IPS-18a (cell line): ENCODE data around the gene NOBOX.
"Not testable (repeated sequence)": the region's sequence is repeated elsewhere in the genome, so short reads cannot be mapped to it uniquely, and the experiment has no call there.

Experiments
- H3K27ac ChIP-seq: one replicate; pipeline ENCODE4 v1.5.1; 2013; ENCODE audit warnings: low read length
- H3K27me3 ChIP-seq: one replicate; pipeline ENCODE4 v1.6.1; 2013; ENCODE audit warnings: mild to moderate bottlenecking, low read length; ENCODE audit not compliant: control insufficient read depth, insufficient read depth
- H3K36me3 ChIP-seq: one replicate; pipeline ENCODE4 v1.6.1; 2013; ENCODE audit warnings: low read depth, low read length; ENCODE audit not compliant: control insufficient read depth
- H3K4me1 ChIP-seq: one replicate; pipeline ENCODE4 v1.6.1; 2013; ENCODE audit warnings: low read depth, low read length; ENCODE audit not compliant: control insufficient read depth
- H3K4me3 ChIP-seq: one replicate; pipeline ENCODE4 v1.5.1; 2013; ENCODE audit warnings: low read length
- H3K9ac ChIP-seq: one replicate; pipeline ENCODE4 v1.6.1; 2013; ENCODE audit warnings: mild to moderate bottlenecking, low read length, moderate library complexity
- H3K9me3 ChIP-seq: one replicate; pipeline ENCODE4 v1.6.1; 2013; ENCODE audit warnings: low read depth, low read length; ENCODE audit not compliant: control insufficient read depth

Gene NOBOX

GRCh38 chr7:144403649-144404061 lies at the start of gene NOBOX:
Gene NOBOX, minus strand, starts transcription at chr7:144403693.
- H3K27me3 ChIP-seq: no peaks in the 10 kb centered on the region

GRCh38 chr7:144452064-144452463 lies 48.6 kb upstream of the NOBOX start:
- no peak overlapping the region for H3K9ac ChIP-seq
- no peak overlapping the region for H3K4me3 ChIP-seq
- no peaks in the 10 kb centered on the region for H3K36me3 ChIP-seq

More at GRCh38 chr7:144403649-144404061, at the start of gene NOBOX:
- H3K4me1 ChIP-seq: no peaks in the 10 kb centered on the region
- no peak within 1 kb of the TSS for H3K27ac ChIP-seq
- no peaks in the 10 kb centered on the region for H3K36me3 ChIP-seq
- H3K4me3 ChIP-seq: no peak within 1 kb of the TSS
- H3K9ac ChIP-seq: no peak within 1 kb of the TSS
- H3K9me3 ChIP-seq: no peaks in the 10 kb centered on the region

GRCh38 chr7:144445590-144445989 lies 42.1 kb upstream of the NOBOX start:
- no peak overlapping the region for H3K27ac ChIP-seq
- no peaks in the 10 kb centered on the region for H3K36me3 ChIP-seq
- H3K9ac ChIP-seq: no peak overlapping the region
- H3K27me3 ChIP-seq: no peaks in the 10 kb centered on the region
- H3K9me3 ChIP-seq: no peaks in the 10 kb centered on the region
- no peak overlapping the region for H3K4me3 ChIP-seq
- H3K4me1 ChIP-seq: no peaks in the 10 kb centered on the region

More at GRCh38 chr7:144452064-144452463, 48.6 kb upstream of the NOBOX start:
- no peak overlapping the region for H3K27ac ChIP-seq
- no peaks in the 10 kb centered on the region for H3K27me3 ChIP-seq
- peaks cover 17% of the 10 kb centered on the region for H3K9me3 ChIP-seq
- H3K4me1 ChIP-seq: no peaks in the 10 kb centered on the region

GRCh38 chr7:144439717-144440205 lies 36.3 kb upstream of the NOBOX start:
- Histone ChIP-seq H3K27me3 (no peaks in the 10 kb centered on the region), H3K27ac (no peak overlapping the region), H3K4me3 (no peak overlapping the region), H3K36me3 (no peaks in the 10 kb centered on the region), H3K4me1 (no peaks in the 10 kb centered on the region), H3K9ac (no peak overlapping the region), H3K9me3 (no peaks in the 10 kb centered on the region)

- H3K4me1 ChIP-seq: no peaks in the 10 kb centered on the region
- no peak overlapping the region for H3K27ac ChIP-seq
- H3K4me3 ChIP-seq: no peak overlapping the region
- no peak overlapping the region for H3K9ac ChIP-seq
- H3K9me3 ChIP-seq: no peaks in the 10 kb centered on the region
- H3K36me3 ChIP-seq: no peaks in the 10 kb centered on the region
- H3K27me3 ChIP-seq: no peaks in the 10 kb centered on the region
These were observed 35.3 kb upstream of the NOBOX start for GRCh38 chr7:144438759-144439158.

GRCh38 chr7:144437370-144438191 lies 34.1 kb upstream of the NOBOX start:
- Histone ChIP-seq H3K27ac (no peak overlapping the region), H3K4me1 (no peaks in the 10 kb centered on the region), H3K36me3 (no peaks in the 10 kb centered on the region), H3K27me3 (no peaks in the 10 kb centered on the region), H3K9ac (no peak overlapping the region), H3K9me3 (no peaks in the 10 kb centered on the region), H3K4me3 (no peak overlapping the region)

GRCh38 chr7:144436500-144436899 lies 33.0 kb upstream of the NOBOX start:
- Histone ChIP-seq H3K27me3 (no peaks in the 10 kb centered on the region), H3K9me3 (no peaks in the 10 kb centered on the region), H3K36me3 (no peaks in the 10 kb centered on the region), H3K4me3 (no peak overlapping the region), H3K4me1 (no peaks in the 10 kb centered on the region), H3K27ac (no peak overlapping the region), H3K9ac (no peak overlapping the region)

- no peaks in the 10 kb centered on the region for H3K4me1 ChIP-seq
- no peaks in the 10 kb centered on the region for H3K27me3 ChIP-seq
- H3K9ac ChIP-seq: no peak overlapping the region
These were observed 24.9 kb upstream of the NOBOX start for GRCh38 chr7:144428431-144428830.

GRCh38 chr7:144427539-144427938 lies 24.0 kb upstream of the NOBOX start:
- peaks cover 12% of the 10 kb centered on the region for H3K9me3 ChIP-seq
- H3K9ac ChIP-seq, H3K36me3 ChIP-seq, H3K27ac ChIP-seq, H3K27me3 ChIP-seq, H3K4me1 ChIP-seq, H3K4me3 ChIP-seq: not testable (repeated sequence)

More at GRCh38 chr7:144428431-144428830, 24.9 kb upstream of the NOBOX start:
- no peak overlapping the region for H3K27ac ChIP-seq
- H3K4me3 ChIP-seq: no peak overlapping the region
- no peaks in the 10 kb centered on the region for H3K36me3 ChIP-seq
- H3K9me3 ChIP-seq: peaks cover 12% of the 10 kb centered on the region

- H3K27me3 ChIP-seq, H3K9me3 ChIP-seq, H3K4me1 ChIP-seq, H3K27ac ChIP-seq, H3K4me3 ChIP-seq, H3K36me3 ChIP-seq, H3K9ac ChIP-seq: not testable (repeated sequence)
These were observed 15.4 kb upstream of the NOBOX start for GRCh38 chr7:144418931-144419330.

GRCh38 chr7:144416341-144416740 lies 12.8 kb upstream of the NOBOX start:
- no peak overlapping the region for H3K9ac ChIP-seq
- H3K4me3 ChIP-seq: no peak overlapping the region
- no peaks in the 10 kb centered on the region for H3K27me3 ChIP-seq
- no peaks in the 10 kb centered on the region for H3K36me3 ChIP-seq
- no peaks in the 10 kb centered on the region for H3K9me3 ChIP-seq
- no peaks in the 10 kb centered on the region for H3K4me1 ChIP-seq
- H3K27ac ChIP-seq: no peak overlapping the region

- Histone ChIP-seq H3K27ac (no peak overlapping the region), H3K27me3 (no peaks in the 10 kb centered on the region), H3K4me3 (no peak overlapping the region), H3K36me3 (no peaks in the 10 kb centered on the region), H3K9me3 (no peaks in the 10 kb centered on the region), H3K4me1 (no peaks in the 10 kb centered on the region), H3K9ac (no peak overlapping the region)
These were observed 12.4 kb upstream of the NOBOX start for GRCh38 chr7:144415858-144416257.
